ENCODE results near the gene GPR21.

- TF ChIP-seq POLR2AphosphoS5 (IDR thresholded peaks at IDR 0.05; ENCODE audit: low read depth, low read length) (no peak), CTCF (IDR thresholded peaks at IDR 0.05 in 2 of 3, conservative IDR thresholded peaks at IDR 0.05 in 1 of 3; ENCODE audit: borderline replicate concordance in 1 of 3, insufficient read depth in 1 of 3, low read depth in 2 of 3, low read length in 2 of 3) (no peak), RAD21 (IDR thresholded peaks at IDR 0.05; ENCODE audit: low read depth) (no peak), POLR2A (IDR thresholded peaks at IDR 0.05; ENCODE audit: borderline replicate concordance, extremely low read depth, insufficient read depth, insufficient read length) (no peak), REST (IDR thresholded peaks at IDR 0.05; ENCODE audit: low read depth) (no peak), SP1 (IDR thresholded peaks at IDR 0.05; ENCODE audit: low read depth) (no peak), YY1 (IDR thresholded peaks at IDR 0.05; ENCODE audit: extremely low read depth, insufficient replicate concordance, low read depth, low read length) (no peak)
Observed at GRCh38 chr9:123040801-123041200, 7.3 kb downstream of the GPR21 start.

Measured in HCT116 (cell line).